H9 (cell line): ENCODE measurements around the gene RB1. TPM values are rescaled to one million over a fixed set of nuclear protein-coding genes. Genes with fewer than 3 reads are reported as not detected.

Experiments
- DNase-seq: peaks from one replicate; pipeline ENCODE4 v3.0.0-alpha.2; 2017
- H2AFZ ChIP-seq: one replicate; pipeline ENCODE4 v1.6.1; 2013; ENCODE audit warnings: mild to moderate bottlenecking, low read length, control low read depth, moderate library complexity
- H2AK5ac ChIP-seq: 2 replicates; pipeline ENCODE4 v1.6.1; 2013; ENCODE audit warnings: low read length, control low read depth, mixed read lengths; ENCODE audit not compliant: insufficient read length
- H2BK120ac ChIP-seq: one replicate; pipeline ENCODE4 v1.6.1; 2013; ENCODE audit warnings: low read depth, mild to moderate bottlenecking, low read length, control low read depth, inconsistent platforms; ENCODE audit not compliant: poor library complexity, severe bottlenecking
- H2BK12ac ChIP-seq: 2 replicates; pipeline ENCODE4 v1.6.1; 2013; ENCODE audit warnings: low read length, control low read depth, mixed read lengths, low read depth; ENCODE audit not compliant: insufficient read length
- H2BK15ac ChIP-seq: 2 replicates; pipeline ENCODE4 v1.6.1; 2013; ENCODE audit warnings: low read depth, low read length, control low read depth
- H2BK20ac ChIP-seq: one replicate; pipeline ENCODE4 v1.6.1; 2013; ENCODE audit warnings: low read depth, mild to moderate bottlenecking, low read length, control low read depth, inconsistent platforms; ENCODE audit not compliant: poor library complexity, severe bottlenecking
- H2BK5ac ChIP-seq: 2 replicates; pipeline ENCODE4 v1.6.1; 2013; ENCODE audit warnings: low read length, control low read depth, mixed read lengths; ENCODE audit not compliant: insufficient read length
- H3K14ac ChIP-seq: 2 replicates; pipeline ENCODE4 v1.6.1; 2013; ENCODE audit warnings: low read length, control low read depth; ENCODE audit not compliant: insufficient read depth
- H3K18ac ChIP-seq: 2 replicates; pipeline ENCODE4 v1.6.1; 2013; ENCODE audit warnings: low read depth, mild to moderate bottlenecking, mixed read lengths, low read length, control low read depth; ENCODE audit not compliant: insufficient read length
- H3K23ac ChIP-seq: 2 replicates; pipeline ENCODE4 v1.6.1; 2013; ENCODE audit warnings: low read length, control low read depth, mixed read lengths, low read depth; ENCODE audit not compliant: insufficient read length
- H3K23me2 ChIP-seq: 2 replicates; pipeline ENCODE4 v1.6.1; 2013; ENCODE audit warnings: low read depth, mild to moderate bottlenecking, mixed read lengths, low read length, control low read depth; ENCODE audit not compliant: insufficient read length, poor library complexity, severe bottlenecking
- H3K27ac ChIP-seq: 2 replicates; pipeline ENCODE4 v1.5.1; 2013; ENCODE audit warnings: low read length, control low read depth, mixed read lengths, low read depth; ENCODE audit not compliant: insufficient read length
- H3K27me3 ChIP-seq: 2 replicates; pipeline ENCODE4 v1.6.1; 2013; ENCODE audit warnings: low read length, control low read depth, inconsistent platforms; ENCODE audit not compliant: insufficient read depth
- H3K4ac ChIP-seq: 2 replicates; pipeline ENCODE4 v1.6.1; 2013; ENCODE audit warnings: low read depth, mild to moderate bottlenecking, control low read depth, inconsistent platforms, low read length, moderate library complexity
- H3K4me1 ChIP-seq: 2 replicates; pipeline ENCODE4 v1.6.1; 2013; ENCODE audit warnings: low read length, control low read depth, inconsistent platforms; ENCODE audit not compliant: insufficient read depth
- H3K4me2 ChIP-seq: 2 replicates; pipeline ENCODE4 v1.6.1; 2013; ENCODE audit warnings: low read length, control low read depth, mixed read lengths; ENCODE audit not compliant: insufficient read length, insufficient read depth
- H3K56ac ChIP-seq: 2 replicates; pipeline ENCODE4 v1.6.1; 2013; ENCODE audit warnings: low read depth, mild to moderate bottlenecking, mixed read lengths, low read length, control low read depth; ENCODE audit not compliant: insufficient read length
- H3K79me1 ChIP-seq: 2 replicates; pipeline ENCODE4 v1.6.1; 2013; ENCODE audit warnings: low read depth, mild to moderate bottlenecking, moderate library complexity, low read length, control low read depth, inconsistent platforms; ENCODE audit not compliant: insufficient read depth, poor library complexity, severe bottlenecking
- H3K79me2 ChIP-seq: 2 replicates; pipeline ENCODE4 v1.6.1; 2013; ENCODE audit warnings: low read length, control low read depth, inconsistent platforms; ENCODE audit not compliant: insufficient read depth
- H3K9ac ChIP-seq: 2 replicates; pipeline ENCODE4 v1.6.1; 2013; ENCODE audit warnings: low read length, control low read depth, mixed read lengths; ENCODE audit not compliant: insufficient read length; ENCODE audit errors: extremely low read depth
- H3K9me3 ChIP-seq: one replicate; pipeline ENCODE4 v1.6.1; 2013; ENCODE audit warnings: low read depth, low read length, inconsistent platforms; ENCODE audit not compliant: control insufficient read depth
- H3T11ph ChIP-seq: one replicate; pipeline ENCODE4 v1.6.1; 2013; ENCODE audit warnings: mild to moderate bottlenecking, low read length, control low read depth, inconsistent platforms
- H4K20me1 ChIP-seq: one replicate; pipeline ENCODE4 v1.6.1; 2013; ENCODE audit not compliant: control insufficient read depth, insufficient read length, insufficient read depth
- H4K5ac ChIP-seq: 2 replicates; pipeline ENCODE4 v1.6.1; 2013; ENCODE audit warnings: low read depth, mild to moderate bottlenecking, mixed read lengths, low read length, control low read depth; ENCODE audit not compliant: insufficient read length
- H4K8ac ChIP-seq: replicated peaks from 2 replicates; pipeline ENCODE4 v1.6.1; 2013; ENCODE audit warnings: low read length, control low read depth, mixed read lengths, low read depth; ENCODE audit not compliant: insufficient read length
- H4K91ac ChIP-seq: 2 replicates; pipeline ENCODE4 v1.6.1; 2013; ENCODE audit warnings: low read depth, mild to moderate bottlenecking, moderate library complexity, mixed read lengths, low read length, control low read depth; ENCODE audit not compliant: insufficient read length
- H3K27ac Mint-ChIP-seq, 3 experiments: 2 replicates in 2 of 3; 3 replicates in 1 of 3; pipeline ENCODE4 v1.8.0; 2020 to 2021; ENCODE audit warnings: mixed read lengths in 3 of 3, mild to moderate bottlenecking in 1 of 3, moderate library complexity in 1 of 3
- H3K27me3 Mint-ChIP-seq: 2 replicates; pipeline ENCODE4 v1.8.0; 2021; ENCODE audit warnings: low read depth, mild to moderate bottlenecking, moderate library complexity, mixed read lengths
- H3K36me3 Mint-ChIP-seq, 3 experiments: 2 replicates in 2 of 3; 3 replicates in 1 of 3; pipeline ENCODE4 v1.8.0; 2020 to 2021; ENCODE audit warnings: low read depth in 3 of 3, mixed read lengths in 3 of 3; ENCODE audit not compliant: insufficient read depth in 1 of 3
- H3K4me1 Mint-ChIP-seq, 2 experiments: 2 replicates each; pipeline ENCODE4 v1.8.0; 2020; ENCODE audit warnings: mixed read lengths in 2 of 2
- H3K4me3 Mint-ChIP-seq, 2 experiments: 2 replicates in 1 of 2; 3 replicates in 1 of 2; pipeline ENCODE4 v1.8.0; 2020 to 2021; ENCODE audit warnings: mild to moderate bottlenecking in 2 of 2, mixed read lengths in 2 of 2, moderate library complexity in 1 of 2
- H3K9me3 Mint-ChIP-seq, 2 experiments: 2 replicates in 1 of 2; 3 replicates in 1 of 2; pipeline ENCODE4 v1.8.0; 2020; ENCODE audit warnings: mild to moderate bottlenecking in 2 of 2, mixed read lengths in 2 of 2, moderate library complexity in 1 of 2
- WGBS: extraction: QIAGEN DNeasy Blood & Tissue Kit; methylation state at CpG from one replicate; pipeline ENCODE4 v1.1.7; 2013; ENCODE audit warnings: missing lambda C conversion rate, low lambda C conversion rate, mixed read lengths; ENCODE audit not compliant: insufficient read length; ENCODE audit errors: extremely low coverage; 5-methylcytosine and 5-hydroxymethylcytosine counted together
- total RNA-seq: library from RNA; stranded (reverse); gene quantifications from 2 replicates; pipeline ENCODE4 v1.2.1, GENCODE V29; 2021
- TF ChIP-seq, protein P1 (sequence below): fragments of 200-600 bp; sonication (generic); conservative IDR thresholded peaks from 3 replicates; pipeline ENCODE4 v1.8.0; 2021; ENCODE audit warnings: antibody characterized with exemption, mild to moderate bottlenecking

Gene RB1
- total RNA-seq, 1 experiment from 2014 or later: 20.5 TPM

DNA sequence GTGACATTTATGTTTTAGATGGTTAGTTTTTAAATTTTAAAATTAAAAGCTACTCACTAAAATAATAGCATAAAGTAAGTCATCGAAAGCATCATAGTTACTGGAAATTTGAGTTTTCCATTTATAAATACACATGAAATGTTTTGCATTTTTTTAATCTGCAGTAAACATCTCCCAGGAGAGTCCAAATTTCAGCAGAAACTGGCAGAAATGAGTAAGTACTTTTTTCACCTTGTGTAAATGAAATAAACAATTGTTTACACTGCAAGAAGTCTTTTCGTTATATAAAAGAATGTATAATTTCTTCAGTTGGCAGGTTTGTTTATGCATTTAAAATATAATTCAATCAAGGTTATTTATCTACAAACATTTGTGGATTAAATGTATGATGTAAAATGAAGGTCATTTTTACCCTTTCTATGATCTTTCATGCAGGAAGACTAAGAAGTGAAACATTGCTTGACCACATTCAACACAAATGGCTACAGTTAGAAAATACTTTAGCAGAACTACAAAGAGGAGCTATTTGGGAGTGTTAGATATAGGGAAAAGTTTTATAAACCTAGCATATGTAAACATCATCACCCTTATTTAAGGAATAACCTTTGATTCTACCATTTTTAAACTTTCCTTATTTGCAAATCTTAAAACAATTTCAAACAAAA, 173.8 kb downstream of the RB1 start:
- no peak overlapping the region for H3T11ph ChIP-seq
- no peak overlapping the region for H4K91ac ChIP-seq
- no peak overlapping the region for H3K14ac ChIP-seq
- Mint-ChIP-seq H3K9me3 (no peaks in the 10 kb centered on the region), H3K4me1 (no peaks in the 10 kb centered on the region), H3K36me3 (no peaks in the 10 kb centered on the region), H3K27me3 (no peaks in the 10 kb centered on the region), H3K4me3 (no peak overlapping the region), H3K27ac (no peak overlapping the region)
- H3K23me2 ChIP-seq: no peaks in the 10 kb centered on the region
- DNase-seq: no peak
- H3K9ac ChIP-seq: no peak overlapping the region
- no peak overlapping the region for H2BK120ac ChIP-seq
- H2AK5ac ChIP-seq: no peak overlapping the region
- H3K9me3 ChIP-seq: no peaks in the 10 kb centered on the region
- H3K79me2 ChIP-seq: no peaks in the 10 kb centered on the region
- H2BK5ac ChIP-seq: no peak overlapping the region
- H3K4me2 ChIP-seq: no peak overlapping the region
- no peak overlapping the region for H2BK20ac ChIP-seq
- H3K23ac ChIP-seq: no peak overlapping the region
- no peak overlapping the region for H2BK12ac ChIP-seq
- H4K8ac ChIP-seq: no peak overlapping the region
- H3K79me1 ChIP-seq: no peaks in the 10 kb centered on the region
- TF ChIP-seq, protein P1, sequence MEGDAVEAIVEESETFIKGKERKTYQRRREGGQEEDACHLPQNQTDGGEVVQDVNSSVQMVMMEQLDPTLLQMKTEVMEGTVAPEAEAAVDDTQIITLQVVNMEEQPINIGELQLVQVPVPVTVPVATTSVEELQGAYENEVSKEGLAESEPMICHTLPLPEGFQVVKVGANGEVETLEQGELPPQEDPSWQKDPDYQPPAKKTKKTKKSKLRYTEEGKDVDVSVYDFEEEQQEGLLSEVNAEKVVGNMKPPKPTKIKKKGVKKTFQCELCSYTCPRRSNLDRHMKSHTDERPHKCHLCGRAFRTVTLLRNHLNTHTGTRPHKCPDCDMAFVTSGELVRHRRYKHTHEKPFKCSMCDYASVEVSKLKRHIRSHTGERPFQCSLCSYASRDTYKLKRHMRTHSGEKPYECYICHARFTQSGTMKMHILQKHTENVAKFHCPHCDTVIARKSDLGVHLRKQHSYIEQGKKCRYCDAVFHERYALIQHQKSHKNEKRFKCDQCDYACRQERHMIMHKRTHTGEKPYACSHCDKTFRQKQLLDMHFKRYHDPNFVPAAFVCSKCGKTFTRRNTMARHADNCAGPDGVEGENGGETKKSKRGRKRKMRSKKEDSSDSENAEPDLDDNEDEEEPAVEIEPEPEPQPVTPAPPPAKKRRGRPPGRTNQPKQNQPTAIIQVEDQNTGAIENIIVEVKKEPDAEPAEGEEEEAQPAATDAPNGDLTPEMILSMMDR: no peak
- H4K5ac ChIP-seq: no peak overlapping the region
- H3K4me1 ChIP-seq: no peaks in the 10 kb centered on the region
- H3K18ac ChIP-seq: no peak overlapping the region
- no peaks in the 10 kb centered on the region for H4K20me1 ChIP-seq
- H3K27me3 ChIP-seq: no peaks in the 10 kb centered on the region
- no CpG with 5 or more reads among the region's 2 CpGs for WGBS
- H3K4ac ChIP-seq: no peak overlapping the region
- H3K56ac ChIP-seq: no peak overlapping the region
- no peak overlapping the region for H3K27ac ChIP-seq
- H2AFZ ChIP-seq: no peak overlapping the region
- H2BK15ac ChIP-seq: no peak overlapping the region
